Upper lobe of left lung (tissue), 6 donors: ENCODE data around the gene PDE7B. TPM values are rescaled to one million over a fixed set of nuclear protein-coding genes. Genes with fewer than 3 reads are reported as not detected.

Experiments
- ATAC-seq, 2 donors: fragments of 200-7000 bp; cut with Tn5 transposase; one replicate each; pipeline ENCODE4 v1.9.1; 2022; ENCODE audit warnings: mild to moderate bottlenecking in 2 of 2, moderate library complexity in 2 of 2; ENCODE audit not compliant: low FRiP score in 2 of 2
- DNase-seq, 2 donors: peaks; one replicate each; pipeline ENCODE4 v3.0.0-alpha.2; 2019 to 2020
- H3K27ac ChIP-seq, 4 donors: fragments of 200-600 bp; sonication (generic); one replicate each; pipeline ENCODE4 v1.5.1; 2016 to 2019
- H3K27me3 ChIP-seq, 4 donors: fragments of 200-600 bp; sonication (generic); one replicate each; pipeline ENCODE4 v1.5.1; 2017 to 2019
- H3K36me3 ChIP-seq, 4 donors: fragments of 200-600 bp; sonication (generic); one replicate each; pipeline ENCODE4 v1.5.1; 2016 to 2019
- H3K4me1 ChIP-seq, 4 donors: fragments of 200-600 bp; sonication (generic); one replicate each; pipeline ENCODE4 v1.5.1; 2018 to 2019
- H3K4me3 ChIP-seq, 4 donors: fragments of 200-600 bp; sonication (generic); one replicate each; pipeline ENCODE4 v1.5.1; 2017 to 2019; ENCODE audit warnings: mild to moderate bottlenecking in 2 of 4, moderate library complexity in 1 of 4
- H3K9me3 ChIP-seq, 4 donors: fragments of 200-600 bp; sonication (generic); one replicate each; pipeline ENCODE4 v1.5.1; 2018 to 2019
- EP300 ChIP-seq, 4 donors: sonication (generic); formaldehyde crosslinking; IDR thresholded peaks; one replicate each; pipeline ENCODE4 v1.5.1; 2017; ENCODE audit warnings: antibody characterized with exemption in 4 of 4, control low read depth in 2 of 4
- POLR2A ChIP-seq, 4 donors: fragments of 450-650 bp; IDR thresholded peaks; one replicate each; pipeline ENCODE4 v1.5.1; 2016 to 2017; ENCODE audit warnings: antibody characterized with exemption in 4 of 4, mild to moderate bottlenecking in 2 of 4
- POLR2AphosphoS5 ChIP-seq, 2 donors: sonication (generic); formaldehyde crosslinking; IDR thresholded peaks; one replicate each; pipeline ENCODE4 v1.5.1; 2017; ENCODE audit warnings: antibody characterized with exemption in 2 of 2
- WGBS, 2 donors: methylation state at CpG; one replicate each; pipeline ENCODE4 v1.1.5; 2017 to 2018; 5-methylcytosine and 5-hydroxymethylcytosine counted together
- total RNA-seq, 6 donors: library from RNA; depleted of rRNA in 4 of 6; stranded (reverse); fragments of >200 nt in 4 of 6; gene quantifications; one replicate each; pipeline versions ENCODE4 v1.1.0 to v1.2.1, GENCODE V29; 2016 to 2021
- TF ChIP-seq, protein P1 (sequence below), 6 experiments: fragments of 450-650 bp in 4 of 6; fragments of 200-600 bp in 2 of 6; sonication (generic) in 2 of 6; IDR thresholded peaks; one replicate each; pipeline ENCODE4 v1.5.1; 2016 to 2019; ENCODE audit warnings: antibody characterized with exemption in 6 of 6
- donor health status: DM: no; HTN: no; CAD: no; lungs with moderate emphysema.
- donor health status: DM: no; HTN: yes; CAD: no; lungs with severe emphysema.

The PDE7B gene
- total RNA-seq, 6 donors from 2014 or later = 1.0 to 4.4 (median 2.6) TPM

- Histone ChIP-seq H3K27me3 (no peaks in the 10 kb centered on the region), H3K9me3 (no peaks in the 10 kb centered on the region), H3K27ac (no peak overlapping the region), H3K36me3 (no peaks in the 10 kb centered on the region), H3K4me1 (peaks cover 0 to 8% (median 0%) of the 10 kb centered on the region in 4 donors), H3K4me3 (no peak overlapping the region)
- no peak for DNase-seq
- TF ChIP-seq POLR2A (IDR thresholded peaks at IDR 0.05) (no peak), EP300 (IDR thresholded peaks at IDR 0.05) (no peak), POLR2AphosphoS5 (IDR thresholded peaks at IDR 0.05) (no peak)
- TF ChIP-seq, protein P1, sequence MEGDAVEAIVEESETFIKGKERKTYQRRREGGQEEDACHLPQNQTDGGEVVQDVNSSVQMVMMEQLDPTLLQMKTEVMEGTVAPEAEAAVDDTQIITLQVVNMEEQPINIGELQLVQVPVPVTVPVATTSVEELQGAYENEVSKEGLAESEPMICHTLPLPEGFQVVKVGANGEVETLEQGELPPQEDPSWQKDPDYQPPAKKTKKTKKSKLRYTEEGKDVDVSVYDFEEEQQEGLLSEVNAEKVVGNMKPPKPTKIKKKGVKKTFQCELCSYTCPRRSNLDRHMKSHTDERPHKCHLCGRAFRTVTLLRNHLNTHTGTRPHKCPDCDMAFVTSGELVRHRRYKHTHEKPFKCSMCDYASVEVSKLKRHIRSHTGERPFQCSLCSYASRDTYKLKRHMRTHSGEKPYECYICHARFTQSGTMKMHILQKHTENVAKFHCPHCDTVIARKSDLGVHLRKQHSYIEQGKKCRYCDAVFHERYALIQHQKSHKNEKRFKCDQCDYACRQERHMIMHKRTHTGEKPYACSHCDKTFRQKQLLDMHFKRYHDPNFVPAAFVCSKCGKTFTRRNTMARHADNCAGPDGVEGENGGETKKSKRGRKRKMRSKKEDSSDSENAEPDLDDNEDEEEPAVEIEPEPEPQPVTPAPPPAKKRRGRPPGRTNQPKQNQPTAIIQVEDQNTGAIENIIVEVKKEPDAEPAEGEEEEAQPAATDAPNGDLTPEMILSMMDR (IDR thresholded peaks at IDR 0.05) = no peak
- WGBS, 2 donors = 79 to 83% methylated on average over 3 of the region's 3 CpGs
- ATAC-seq = no peak
These were observed 241.4 kb downstream of the PDE7B start for GRCh38 chr6:136092897-136093296.

GRCh38 chr6:136093835-136094234, 242.3 kb downstream of the PDE7B start:
- H3K4me1 ChIP-seq = peaks cover 0 to 8% (median 0%) of the 10 kb centered on the region in 4 donors
- no peaks in the 10 kb centered on the region for H3K27me3 ChIP-seq
- 73 to 85% methylated on average over 1 of the region's 1 CpG for WGBS, 2 donors
- H3K4me3 ChIP-seq = no peak overlapping the region
- no peak for DNase-seq
- no peaks in the 10 kb centered on the region for H3K9me3 ChIP-seq
- no peak overlapping the region for H3K27ac ChIP-seq
- TF ChIP-seq POLR2AphosphoS5 (IDR thresholded peaks at IDR 0.05) = no peak
- no peak for TF ChIP-seq EP300 (IDR thresholded peaks at IDR 0.05)
- TF ChIP-seq, protein P1 (IDR thresholded peaks at IDR 0.05) = no peak
- no peak for TF ChIP-seq POLR2A (IDR thresholded peaks at IDR 0.05)
- no peaks in the 10 kb centered on the region for H3K36me3 ChIP-seq
- no peak for ATAC-seq

- H3K27ac ChIP-seq = no peak overlapping the region
- no peak overlapping the region for H3K4me3 ChIP-seq
- no peaks in the 10 kb centered on the region for H3K27me3 ChIP-seq
- no peaks in the 10 kb centered on the region for H3K9me3 ChIP-seq
- H3K4me1 ChIP-seq = peaks cover 0 to 8% (median 0%) of the 10 kb centered on the region in 4 donors
- no peak for ATAC-seq
- TF ChIP-seq POLR2A (IDR thresholded peaks at IDR 0.05) (no peak), POLR2AphosphoS5 (IDR thresholded peaks at IDR 0.05) (no peak), EP300 (IDR thresholded peaks at IDR 0.05) (no peak)
- TF ChIP-seq, protein P1 (IDR thresholded peaks at IDR 0.05) = no peak
- no peaks in the 10 kb centered on the region for H3K36me3 ChIP-seq
- WGBS, 2 donors = 87 to 96% methylated on average over 3 of the region's 3 CpGs
- DNase-seq = no peak
These were observed 243.3 kb downstream of the PDE7B start for GRCh38 chr6:136094812-136095211.

DNA sequence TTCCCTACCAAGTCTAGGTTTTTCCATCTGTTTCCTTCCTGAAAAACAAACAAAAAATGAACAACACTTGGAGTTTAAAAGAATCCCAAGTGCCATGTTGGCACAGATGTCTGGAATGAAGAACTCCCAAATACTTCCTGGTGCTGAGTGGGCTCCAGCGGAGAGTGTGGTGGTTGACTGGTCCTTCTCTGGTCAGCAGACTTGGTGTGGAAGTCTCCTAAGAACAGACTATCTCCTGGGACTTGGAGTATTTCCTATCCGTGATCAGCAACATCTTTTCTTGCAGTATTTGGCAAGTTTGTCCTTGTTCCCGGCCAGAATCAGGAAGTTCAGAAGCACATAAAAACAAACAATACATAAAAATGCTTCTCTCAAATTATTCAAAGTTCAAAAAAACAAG, 244.5 kb downstream of the PDE7B start:
- TF ChIP-seq POLR2AphosphoS5 (IDR thresholded peaks at IDR 0.05) (no peak), EP300 (IDR thresholded peaks at IDR 0.05) (peak in 1 of 4 donors; percentile 38)
- WGBS, 2 donors = 28 to 36% methylated on average over 3 of the region's 3 CpGs
- peak overlapping the region in 1 of 4 donors; percentile 41 for H3K27ac ChIP-seq
- ATAC-seq = peak; percentile 46 to 65
- H3K9me3 ChIP-seq = no peaks in the 10 kb centered on the region
- peak in 1 of 2 donors; percentile 52 for DNase-seq
- no peak overlapping the region for H3K4me3 ChIP-seq
- no peaks in the 10 kb centered on the region for H3K27me3 ChIP-seq
- H3K4me1 ChIP-seq = peaks cover 0 to 8% (median 0%) of the 10 kb centered on the region in 4 donors
- H3K36me3 ChIP-seq = no peaks in the 10 kb centered on the region

GRCh38 chr6:136102991-136103688, 251.6 kb downstream of the PDE7B start:
- 52 to 64% methylated on average over 7 of the region's 7 CpGs for WGBS, 2 donors

More at GRCh38 chr6:136102991-136103688, 251.6 kb downstream of the PDE7B start:
- TF ChIP-seq, protein P1 (IDR thresholded peaks at IDR 0.05) = no peak
- TF ChIP-seq POLR2AphosphoS5 (IDR thresholded peaks at IDR 0.05) (no peak), POLR2A (IDR thresholded peaks at IDR 0.05) (no peak)
- Histone ChIP-seq H3K27ac (peak overlapping the region in 3 of 4 donors; percentile 22 to 52 (median 33)), H3K4me3 (no peak overlapping the region), H3K9me3 (no peaks in the 10 kb centered on the region), H3K36me3 (no peaks in the 10 kb centered on the region), H3K4me1 (peaks cover 0 to 8% (median 0%) of the 10 kb centered on the region in 4 donors), H3K27me3 (no peaks in the 10 kb centered on the region)
- peak in 1 of 2 donors; percentile 12 for ATAC-seq
- no peak for DNase-seq
